HUES48 (cell line): ENCODE measurements around the gene FOXN1.

Experiments used
- H3K27ac ChIP-seq: one replicate; pipeline ENCODE4 v1.7.0; 2013; ENCODE audit warnings: low read depth, low read length, inconsistent platforms
- H3K27me3 ChIP-seq: 2 replicates; pipeline ENCODE4 v1.6.1; 2013; ENCODE audit warnings: mild to moderate bottlenecking, low read length; ENCODE audit not compliant: control insufficient read depth, insufficient read depth
- H3K36me3 ChIP-seq: 2 replicates; pipeline ENCODE4 v1.6.1; 2013; ENCODE audit warnings: low read length; ENCODE audit not compliant: control insufficient read depth, insufficient read depth
- H3K4me1 ChIP-seq: 2 replicates; pipeline ENCODE4 v1.6.1; 2013; ENCODE audit warnings: mild to moderate bottlenecking, low read length; ENCODE audit not compliant: control insufficient read depth, insufficient read depth
- H3K4me3 ChIP-seq: 2 replicates; pipeline ENCODE4 v1.5.1; 2013; ENCODE audit warnings: mild to moderate bottlenecking, low read depth, low read length
- H3K9ac ChIP-seq: 2 replicates; pipeline ENCODE4 v1.6.1; 2013; ENCODE audit warnings: mild to moderate bottlenecking, low read depth, low read length, moderate library complexity
- H3K9me3 ChIP-seq: 2 replicates; pipeline ENCODE4 v1.6.1; 2013; ENCODE audit warnings: low read length; ENCODE audit not compliant: control insufficient read depth, insufficient read depth

FOXN1 gene

GRCh38 chr17:28492352-28493310 lies 13.5 kb upstream of the FOXN1 start:
- Histone ChIP-seq H3K4me3 (no peak overlapping the region), H3K9ac (no peak overlapping the region), H3K36me3 (no peaks in the 10 kb centered on the region), H3K27ac (no peak overlapping the region), H3K27me3 (no peaks in the 10 kb centered on the region), H3K9me3 (no peaks in the 10 kb centered on the region), H3K4me1 (peaks cover 2% of the 10 kb centered on the region; the same call in 1 of the 2 replicates)

- Histone ChIP-seq H3K9me3 (no peaks in the 10 kb centered on the region), H3K36me3 (no peaks in the 10 kb centered on the region), H3K4me3 (no peak overlapping the region), H3K27ac (no peak overlapping the region), H3K27me3 (no peaks in the 10 kb centered on the region), H3K4me1 (peaks cover 9% of the 10 kb centered on the region; the same call in 1 of the 2 replicates), H3K9ac (no peak overlapping the region)
These were observed 12.7 kb upstream of the FOXN1 start for GRCh38 chr17:28493460-28493859.

- Histone ChIP-seq H3K27ac (no peak overlapping the region), H3K27me3 (no peaks in the 10 kb centered on the region), H3K36me3 (no peaks in the 10 kb centered on the region), H3K4me3 (no peak overlapping the region), H3K4me1 (peaks cover 9% of the 10 kb centered on the region; the same call in 1 of the 2 replicates), H3K9ac (no peak overlapping the region), H3K9me3 (no peaks in the 10 kb centered on the region)
These were observed 11.5 kb upstream of the FOXN1 start for GRCh38 chr17:28494445-28495188.

DNA sequence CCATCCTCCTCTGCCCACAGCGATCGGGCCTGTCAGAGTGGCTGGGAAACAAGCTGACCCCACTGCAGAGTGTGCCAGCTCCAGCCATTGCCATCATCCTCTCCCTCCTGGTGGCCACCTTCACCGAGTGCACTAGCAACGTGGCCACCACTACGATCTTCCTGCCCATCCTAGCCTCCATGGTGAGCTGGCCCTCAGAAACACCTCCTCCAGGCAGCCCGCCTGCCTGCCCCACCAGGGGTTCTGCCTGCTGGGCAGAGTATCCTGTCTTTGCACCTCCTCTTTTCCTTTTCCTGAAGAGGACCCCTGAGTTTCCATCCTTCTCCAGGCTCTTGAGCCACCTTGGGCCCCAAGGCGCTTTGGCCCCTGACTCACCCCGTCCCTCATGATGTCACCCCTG lies 10.5 kb upstream of the FOXN1 start:
- Histone ChIP-seq H3K9ac (no peak overlapping the region), H3K36me3 (no peaks in the 10 kb centered on the region), H3K4me1 (peaks cover 9% of the 10 kb centered on the region; the same call in 1 of the 2 replicates), H3K4me3 (no peak overlapping the region), H3K27me3 (no peaks in the 10 kb centered on the region), H3K27ac (no peak overlapping the region), H3K9me3 (no peaks in the 10 kb centered on the region)

DNA sequence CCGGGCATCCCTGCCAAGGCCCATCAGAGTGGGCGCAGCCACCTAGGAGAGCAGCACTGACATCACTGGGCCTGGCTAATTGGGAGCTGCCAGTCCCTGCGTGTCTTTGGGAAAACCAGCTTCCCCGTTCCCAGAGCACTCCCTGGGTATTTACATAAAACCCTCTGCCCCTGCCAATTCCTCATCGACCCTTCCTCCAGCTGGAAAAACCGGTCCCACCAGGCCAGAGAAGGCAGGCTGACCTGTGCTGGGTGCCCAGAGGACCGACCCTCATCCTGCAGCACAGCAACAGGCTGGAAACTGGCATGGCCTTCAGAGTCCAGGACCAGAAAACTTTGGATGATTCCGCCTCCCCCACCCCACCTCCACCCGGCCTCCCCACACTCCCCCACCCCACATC lies 8.2 kb upstream of the FOXN1 start:
- Histone ChIP-seq H3K36me3 (no peaks in the 10 kb centered on the region), H3K9ac (no peak overlapping the region), H3K27ac (no peak overlapping the region), H3K4me1 (peaks cover 14% of the 10 kb centered on the region; the same call in 1 of the 2 replicates), H3K4me3 (no peak overlapping the region), H3K27me3 (no peaks in the 10 kb centered on the region), H3K9me3 (no peaks in the 10 kb centered on the region)

DNA sequence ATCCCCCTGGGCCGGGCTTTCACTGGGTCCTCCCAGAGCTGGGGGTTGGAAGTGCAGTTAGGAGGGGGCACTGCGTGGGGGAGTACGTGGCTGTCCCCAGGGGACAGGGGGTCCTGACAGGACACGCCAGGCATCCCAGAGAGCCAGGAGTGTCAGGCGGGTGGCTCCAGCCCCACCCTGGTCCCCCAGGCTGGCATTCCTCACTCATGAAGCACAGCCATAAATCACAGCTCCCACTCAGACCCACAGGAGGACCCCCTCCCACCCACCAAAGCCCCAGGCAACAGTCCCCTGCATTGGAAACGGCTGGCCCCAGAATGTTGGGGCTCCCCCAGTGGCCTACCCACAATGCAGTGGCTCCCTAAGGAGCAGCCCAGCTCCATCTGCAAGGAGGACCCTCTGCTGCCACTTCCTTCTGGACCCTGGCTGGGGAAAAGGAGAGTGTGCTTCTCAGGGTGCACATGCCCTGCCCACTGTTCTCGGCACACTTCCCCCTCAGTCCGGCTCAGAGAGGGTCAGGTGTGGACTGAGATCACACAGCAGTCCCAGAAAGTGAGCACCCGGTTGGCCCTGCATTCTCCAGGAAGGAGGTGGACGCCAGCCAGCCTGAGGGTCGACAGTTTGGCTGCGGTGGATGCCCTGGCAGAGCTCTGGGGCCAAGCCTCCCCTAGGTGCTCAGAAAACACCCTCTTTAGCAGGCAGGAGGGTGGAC lies 7.3 kb upstream of the FOXN1 start:
- H3K36me3 ChIP-seq, result no peaks in the 10 kb centered on the region
- peaks cover 14% of the 10 kb centered on the region; the same call in 1 of the 2 replicates for H3K4me1 ChIP-seq
- H3K4me3 ChIP-seq, result no peak overlapping the region
- H3K27ac ChIP-seq, result no peak overlapping the region
- H3K9me3 ChIP-seq, result no peaks in the 10 kb centered on the region
- no peaks in the 10 kb centered on the region for H3K27me3 ChIP-seq
- H3K9ac ChIP-seq, result no peak overlapping the region

DNA sequence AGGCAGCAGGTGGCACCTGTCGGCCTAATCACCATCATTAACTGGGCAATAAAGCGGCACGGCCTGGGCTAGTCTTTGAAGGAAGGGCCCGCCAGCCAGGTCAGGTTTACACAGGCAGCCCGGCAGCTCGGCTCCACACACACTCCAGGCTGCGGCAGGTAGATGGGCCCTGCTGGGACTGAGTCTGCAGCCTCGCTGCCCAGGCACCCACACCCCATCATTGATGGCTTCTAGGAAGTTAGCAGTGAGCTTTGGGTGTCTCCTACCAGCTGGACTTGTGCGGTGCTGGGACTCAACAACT lies 6.8 kb upstream of the FOXN1 start:
- H3K27me3 ChIP-seq, result no peaks in the 10 kb centered on the region
- H3K4me1 ChIP-seq, result peaks cover 14% of the 10 kb centered on the region; the same call in 1 of the 2 replicates
- H3K36me3 ChIP-seq, result no peaks in the 10 kb centered on the region
- H3K4me3 ChIP-seq, result no peak overlapping the region
- no peak overlapping the region for H3K9ac ChIP-seq
- H3K27ac ChIP-seq, result no peak overlapping the region
- H3K9me3 ChIP-seq, result no peaks in the 10 kb centered on the region

DNA sequence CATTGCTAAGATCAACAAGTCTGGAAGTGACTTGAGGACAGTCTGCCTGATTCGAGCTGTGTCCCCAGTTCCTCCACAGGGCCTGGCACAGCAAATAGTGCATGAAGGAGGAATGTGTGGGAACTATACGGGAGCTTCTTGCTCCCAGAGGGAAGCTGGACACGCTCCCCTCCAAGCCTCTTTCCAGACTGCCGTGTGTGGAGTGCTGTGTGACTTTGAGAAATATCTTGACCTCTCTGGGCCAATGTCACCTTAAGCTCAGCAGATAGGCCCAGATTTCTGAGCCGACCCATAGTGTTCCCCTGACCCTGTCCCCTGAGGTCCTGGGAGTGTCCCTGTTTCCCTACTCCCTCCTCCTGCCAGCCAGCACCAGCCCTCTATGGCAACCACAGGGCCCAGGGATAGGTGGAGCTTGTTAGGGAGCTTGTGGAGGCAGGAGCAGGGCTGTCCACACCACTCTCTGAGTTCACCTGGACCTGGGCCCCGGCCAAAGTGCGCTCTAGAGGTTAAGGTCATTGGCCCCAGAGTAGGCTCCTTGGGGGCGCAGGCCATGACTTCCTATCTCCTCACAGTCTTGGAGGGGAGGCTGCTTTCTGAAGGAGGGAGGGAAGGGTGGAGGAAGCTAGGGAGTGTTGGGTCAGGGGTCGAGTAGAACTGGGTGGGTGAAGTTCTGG lies 6.3 kb upstream of the FOXN1 start:
- Histone ChIP-seq H3K9ac (no peak overlapping the region), H3K4me1 (peaks cover 14% of the 10 kb centered on the region; the same call in 1 of the 2 replicates), H3K27me3 (no peaks in the 10 kb centered on the region), H3K9me3 (no peaks in the 10 kb centered on the region), H3K27ac (no peak overlapping the region), H3K36me3 (no peaks in the 10 kb centered on the region), H3K4me3 (no peak overlapping the region)

- Histone ChIP-seq H3K4me3 (no peak overlapping the region), H3K9me3 (no peaks in the 10 kb centered on the region), H3K27me3 (no peaks in the 10 kb centered on the region), H3K36me3 (no peaks in the 10 kb centered on the region), H3K4me1 (peaks cover 14% of the 10 kb centered on the region; the same call in 1 of the 2 replicates), H3K9ac (no peak overlapping the region), H3K27ac (no peak overlapping the region)
These were observed 5.3 kb upstream of the FOXN1 start for GRCh38 chr17:28500712-28501379.
